Uterus (tissue), 4 donors: ENCODE data around the gene SLFN12L. TPM values are rescaled to one million over a fixed set of nuclear protein-coding genes. Genes with fewer than 3 reads are reported as not detected.
"Not testable (repeated sequence)": the region's sequence is repeated elsewhere in the genome, so short reads cannot be mapped to it uniquely, and the experiment has no call there.

Experiments
- DNase-seq, 2 donors: peaks; one replicate each; pipeline ENCODE4 v3.0.0-alpha.2; 2019 to 2020
- H3K27ac ChIP-seq, 2 donors: fragments of 200-600 bp; sonication (generic); 1 replicate in 1 of 2; 2 replicates in 1 of 2; pipeline ENCODE4 v1.5.1; 2016 to 2018
- H3K27me3 ChIP-seq, 2 donors: fragments of 200-600 bp; sonication (generic); one replicate each; pipeline ENCODE4 v1.5.1; 2018 to 2019; ENCODE audit warnings: control low read depth in 1 of 2
- H3K36me3 ChIP-seq, 2 donors: fragments of 200-600 bp; sonication (generic); one replicate each; pipeline ENCODE4 v1.5.1; 2019; ENCODE audit warnings: control low read depth in 1 of 2
- H3K4me1 ChIP-seq, 2 donors: fragments of 200-600 bp; sonication (generic); one replicate each; pipeline ENCODE4 v1.5.1; 2018 to 2019; ENCODE audit warnings: control low read depth in 1 of 2
- H3K4me3 ChIP-seq, 2 donors: fragments of 200-600 bp; sonication (generic); 1 replicate in 1 of 2; 2 replicates in 1 of 2; pipeline ENCODE4 v1.5.1; 2018 to 2019; ENCODE audit warnings: mild to moderate bottlenecking in 1 of 2
- H3K9me3 ChIP-seq, 2 donors: fragments of 200-600 bp; sonication (generic); one replicate each; pipeline ENCODE4 v1.5.1; 2019; ENCODE audit warnings: control low read depth in 1 of 2
- POLR2A ChIP-seq, 2 donors: fragments of 450-650 bp; IDR thresholded peaks; one replicate each; pipeline ENCODE4 v1.6.1; 2016; ENCODE audit warnings: antibody characterized with exemption in 2 of 2, mild to moderate bottlenecking in 1 of 2, moderate library complexity in 1 of 2
- intact Hi-C: fragments of 100-400 bp; cut with DNase I; formaldehyde crosslinking; loops from one replicate; pipeline ENCODE4 v1.15.1; 2023; ENCODE audit warnings: low total_unique reads
- total RNA-seq, 4 donors: library from RNA; depleted of rRNA in 3 of 4; stranded (reverse); fragments of >200 nt in 3 of 4; gene quantifications; one replicate each; pipeline versions ENCODE4 v1.1.0 to v1.2.4, GENCODE V29; 2014 to 2023
- TF ChIP-seq, protein P1 (sequence below), 4 experiments: fragments of 200-600 bp in 2 of 4; fragments of 450-650 bp in 2 of 4; sonication (generic) in 2 of 4; IDR thresholded peaks; one replicate each; pipeline ENCODE4 v1.5.1; 2016 to 2019; ENCODE audit warnings: antibody characterized with exemption in 4 of 4, mild to moderate bottlenecking in 2 of 4, moderate library complexity in 1 of 4
- donor health status: DM: yes; HTN: yes; CAD: no.

SLFN12L gene
- total RNA-seq, 4 donors from 2014 or later = 0.55 to 2.8 (median 1.4) TPM

GRCh38 chr17:35519906-35520442 is 17.5 kb downstream of the SLFN12L start:
- Histone ChIP-seq H3K27me3 (no peaks in the 10 kb centered on the region), H3K36me3 (no peaks in the 10 kb centered on the region), H3K9me3 (no peaks in the 10 kb centered on the region), H3K4me1 (no peaks in the 10 kb centered on the region), H3K4me3 (no peak overlapping the region), H3K27ac (no peak overlapping the region)
- no peak for DNase-seq
- intact Hi-C loops = no loop called here
- TF ChIP-seq POLR2A (IDR thresholded peaks at IDR 0.05) = no peak
- TF ChIP-seq, protein P1, sequence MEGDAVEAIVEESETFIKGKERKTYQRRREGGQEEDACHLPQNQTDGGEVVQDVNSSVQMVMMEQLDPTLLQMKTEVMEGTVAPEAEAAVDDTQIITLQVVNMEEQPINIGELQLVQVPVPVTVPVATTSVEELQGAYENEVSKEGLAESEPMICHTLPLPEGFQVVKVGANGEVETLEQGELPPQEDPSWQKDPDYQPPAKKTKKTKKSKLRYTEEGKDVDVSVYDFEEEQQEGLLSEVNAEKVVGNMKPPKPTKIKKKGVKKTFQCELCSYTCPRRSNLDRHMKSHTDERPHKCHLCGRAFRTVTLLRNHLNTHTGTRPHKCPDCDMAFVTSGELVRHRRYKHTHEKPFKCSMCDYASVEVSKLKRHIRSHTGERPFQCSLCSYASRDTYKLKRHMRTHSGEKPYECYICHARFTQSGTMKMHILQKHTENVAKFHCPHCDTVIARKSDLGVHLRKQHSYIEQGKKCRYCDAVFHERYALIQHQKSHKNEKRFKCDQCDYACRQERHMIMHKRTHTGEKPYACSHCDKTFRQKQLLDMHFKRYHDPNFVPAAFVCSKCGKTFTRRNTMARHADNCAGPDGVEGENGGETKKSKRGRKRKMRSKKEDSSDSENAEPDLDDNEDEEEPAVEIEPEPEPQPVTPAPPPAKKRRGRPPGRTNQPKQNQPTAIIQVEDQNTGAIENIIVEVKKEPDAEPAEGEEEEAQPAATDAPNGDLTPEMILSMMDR (IDR thresholded peaks at IDR 0.05) = no peak

GRCh38 chr17:35519439-35519838 is 18.0 kb downstream of the SLFN12L start:
- no peaks in the 10 kb centered on the region for H3K4me1 ChIP-seq
- H3K27me3 ChIP-seq = no peaks in the 10 kb centered on the region
- no peak overlapping the region for H3K27ac ChIP-seq
- TF ChIP-seq POLR2A (IDR thresholded peaks at IDR 0.05) = no peak
- TF ChIP-seq, protein P1 (IDR thresholded peaks at IDR 0.05) = no peak
- H3K36me3 ChIP-seq = no peaks in the 10 kb centered on the region
- intact Hi-C loops = no loop called here
- no peak for DNase-seq
- H3K9me3 ChIP-seq = no peaks in the 10 kb centered on the region
- H3K4me3 ChIP-seq = no peak overlapping the region

DNA sequence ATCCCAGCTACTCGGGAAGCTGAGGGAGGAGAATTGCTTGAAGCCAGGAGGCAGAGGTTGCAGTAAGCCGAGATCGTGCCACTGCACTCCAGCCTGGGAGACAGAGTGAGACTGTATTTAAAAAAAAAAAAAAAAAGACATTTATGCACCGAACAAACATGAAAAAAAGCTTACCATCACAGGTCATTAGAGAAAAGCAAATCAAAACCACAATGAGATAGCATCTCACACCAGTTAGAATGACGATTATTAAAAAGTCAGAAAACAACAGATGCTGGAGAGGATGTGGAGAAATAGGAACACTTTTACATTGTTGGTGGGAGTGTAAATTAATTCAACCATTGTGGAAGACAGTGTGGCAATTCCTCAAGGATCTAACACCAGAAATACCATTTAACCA is 19.0 kb downstream of the SLFN12L start:
- not testable (repeated sequence) for H3K4me3 ChIP-seq

DNA sequence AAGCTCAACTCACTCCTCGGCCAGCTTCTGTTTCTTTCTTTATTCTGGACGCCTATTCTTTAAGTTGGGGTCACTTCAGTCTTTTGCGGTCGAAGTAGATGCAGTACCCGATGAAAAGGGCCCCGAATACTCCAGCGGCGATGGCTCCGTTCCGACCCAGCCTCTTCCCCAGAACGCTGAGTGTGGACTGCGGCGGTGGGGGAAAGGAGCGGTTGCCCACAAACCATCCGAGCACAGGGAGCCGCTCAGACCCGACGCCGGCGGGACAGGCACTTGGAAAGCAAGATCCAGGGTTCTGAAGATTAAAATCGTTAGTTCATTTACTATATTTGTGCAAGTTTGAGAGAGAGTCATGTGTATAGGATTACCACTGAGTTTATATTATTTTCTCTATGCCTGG is 22.5 kb downstream of the SLFN12L start:
- intact Hi-C loops = no loop called here
- H3K36me3 ChIP-seq = no peaks in the 10 kb centered on the region
- H3K27ac ChIP-seq = no peak overlapping the region
- no peaks in the 10 kb centered on the region for H3K4me1 ChIP-seq
- no peaks in the 10 kb centered on the region for H3K9me3 ChIP-seq
- H3K4me3 ChIP-seq = no peak overlapping the region
- DNase-seq = no peak
- no peak for TF ChIP-seq POLR2A (IDR thresholded peaks at IDR 0.05)
- TF ChIP-seq, protein P1 (IDR thresholded peaks at IDR 0.05) = no peak
- H3K27me3 ChIP-seq = no peaks in the 10 kb centered on the region

More for the DNA sequence above, 19.0 kb downstream of the SLFN12L start:
- H3K4me1 ChIP-seq, H3K36me3 ChIP-seq, H3K27ac ChIP-seq, DNase-seq, intact Hi-C loops, H3K27me3 ChIP-seq, H3K9me3 ChIP-seq: not testable (repeated sequence)

DNA sequence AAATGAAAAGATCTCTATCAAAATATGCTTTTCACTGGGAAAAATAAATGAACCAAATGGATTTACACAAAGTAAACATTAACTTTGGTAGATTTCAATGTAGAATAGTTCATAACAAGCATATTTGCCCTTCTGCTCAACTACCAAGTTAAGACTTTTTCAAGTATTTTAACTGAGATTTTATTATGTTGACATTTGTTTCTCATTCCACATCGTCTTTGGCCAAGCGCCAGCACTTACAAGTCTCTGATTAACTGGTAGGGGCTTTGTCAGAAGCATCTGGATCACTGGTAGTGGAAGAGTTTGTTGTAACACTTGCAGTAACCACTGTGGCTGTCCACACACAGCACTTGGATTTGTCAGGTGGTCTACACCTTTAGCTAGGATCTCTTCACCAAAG is 22.9 kb downstream of the SLFN12L start:
- no peak for DNase-seq
- TF ChIP-seq POLR2A (IDR thresholded peaks at IDR 0.05) = no peak
- TF ChIP-seq, protein P1 (IDR thresholded peaks at IDR 0.05) = no peak
- Histone ChIP-seq H3K9me3 (no peaks in the 10 kb centered on the region), H3K4me1 (no peaks in the 10 kb centered on the region), H3K36me3 (no peaks in the 10 kb centered on the region), H3K27ac (no peak overlapping the region), H3K27me3 (no peaks in the 10 kb centered on the region), H3K4me3 (no peak overlapping the region)
- intact Hi-C loops = no loop called here

GRCh38 chr17:35510052-35510451 is 27.4 kb downstream of the SLFN12L start:
- no peak for TF ChIP-seq POLR2A (IDR thresholded peaks at IDR 0.05)
- TF ChIP-seq, protein P1 (IDR thresholded peaks at IDR 0.05) = no peak
- Histone ChIP-seq H3K4me1 (no peaks in the 10 kb centered on the region), H3K36me3 (no peaks in the 10 kb centered on the region), H3K4me3 (no peak overlapping the region), H3K27me3 (no peaks in the 10 kb centered on the region), H3K27ac (no peak overlapping the region), H3K9me3 (no peaks in the 10 kb centered on the region)
- intact Hi-C loops = no loop called here
- no peak for DNase-seq

DNA sequence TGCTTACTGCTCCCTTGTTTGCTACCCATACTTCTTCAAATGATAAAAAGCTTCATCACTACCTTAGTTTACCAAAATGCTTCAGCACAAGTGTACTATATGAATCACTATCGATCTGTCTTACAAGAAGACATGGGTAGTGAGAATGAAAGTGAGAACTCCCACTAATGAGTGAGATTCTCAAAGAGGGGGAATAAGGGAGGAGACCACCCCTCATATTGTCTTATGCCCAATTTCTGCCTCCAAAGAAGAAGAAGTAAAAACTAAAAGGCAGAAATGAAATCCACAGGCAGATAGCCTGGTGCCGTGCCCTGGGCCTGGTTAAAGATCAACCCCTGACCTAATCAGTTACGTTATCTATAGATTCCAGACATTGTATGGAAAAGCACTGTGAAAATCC is 29.8 kb downstream of the SLFN12L start:
- DNase-seq, intact Hi-C loops, H3K36me3 ChIP-seq, H3K27me3 ChIP-seq, H3K4me3 ChIP-seq, H3K27ac ChIP-seq, H3K9me3 ChIP-seq, H3K4me1 ChIP-seq: not testable (repeated sequence)
